NCI-H1105 (cell line): ENCODE measurements around the gene OSBPL10.
"Not testable (repeated sequence)": the region's sequence is repeated elsewhere in the genome, so short reads cannot be mapped to it uniquely, and the experiment has no call there.

Source experiments
- DNase-seq: peaks from one replicate; lab custom pipeline; 2025; lab: John Stamatoyannopoulos, UW

OSBPL10 gene, protein sequence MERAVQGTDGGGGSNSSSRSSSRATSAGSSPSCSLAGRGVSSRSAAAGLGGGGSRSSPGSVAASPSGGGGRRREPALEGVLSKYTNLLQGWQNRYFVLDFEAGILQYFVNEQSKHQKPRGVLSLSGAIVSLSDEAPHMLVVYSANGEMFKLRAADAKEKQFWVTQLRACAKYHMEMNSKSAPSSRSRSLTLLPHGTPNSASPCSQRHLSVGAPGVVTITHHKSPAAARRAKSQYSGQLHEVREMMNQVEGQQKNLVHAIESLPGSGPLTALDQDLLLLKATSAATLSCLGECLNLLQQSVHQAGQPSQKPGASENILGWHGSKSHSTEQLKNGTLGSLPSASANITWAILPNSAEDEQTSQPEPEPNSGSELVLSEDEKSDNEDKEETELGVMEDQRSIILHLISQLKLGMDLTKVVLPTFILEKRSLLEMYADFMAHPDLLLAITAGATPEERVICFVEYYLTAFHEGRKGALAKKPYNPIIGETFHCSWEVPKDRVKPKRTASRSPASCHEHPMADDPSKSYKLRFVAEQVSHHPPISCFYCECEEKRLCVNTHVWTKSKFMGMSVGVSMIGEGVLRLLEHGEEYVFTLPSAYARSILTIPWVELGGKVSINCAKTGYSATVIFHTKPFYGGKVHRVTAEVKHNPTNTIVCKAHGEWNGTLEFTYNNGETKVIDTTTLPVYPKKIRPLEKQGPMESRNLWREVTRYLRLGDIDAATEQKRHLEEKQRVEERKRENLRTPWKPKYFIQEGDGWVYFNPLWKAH

GRCh38 chr3:31981206-31982181 lies at the start of gene OSBPL10, which contains the start of gene ZNF860:
OSBPL10 (minus strand) TSS chr3:31981262; CDS start chr3:31981179, 83 bp downstream.
ZNF860 (plus strand) TSS chr3:31981750; CDS start chr3:31989080, 7,330 bp downstream.
- no peak for DNase-seq

GRCh38 chr3:32026593-32026992 lies 45.5 kb upstream of the OSBPL10 start:
- no peak for DNase-seq

- DNase-seq = no peak
These were observed 41.9 kb upstream of the OSBPL10 start for GRCh38 chr3:32022947-32023346.

- no peak for DNase-seq
These were observed 40.7 kb upstream of the OSBPL10 start for GRCh38 chr3:32021748-32022147.

DNA sequence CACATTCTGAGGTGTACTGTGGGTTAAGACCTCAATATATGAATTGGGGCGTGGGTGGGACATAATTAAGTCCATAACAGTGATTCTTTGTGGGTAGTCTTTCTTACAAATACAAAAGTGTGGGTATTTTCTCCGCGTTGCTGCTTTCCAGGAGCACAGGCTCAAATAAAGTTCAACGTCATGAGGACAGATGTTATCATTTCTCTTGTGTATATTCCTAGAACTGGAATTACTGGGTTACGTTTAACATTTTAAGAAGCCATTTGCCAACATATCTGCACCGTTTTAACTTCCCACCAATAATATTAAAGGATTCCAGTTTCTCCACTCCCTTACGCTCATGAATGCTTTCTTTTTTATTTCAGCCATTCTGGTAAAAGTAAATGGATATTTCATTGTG lies 40.1 kb upstream of the OSBPL10 start:
- no peak for DNase-seq

GRCh38 chr3:32018757-32019564 lies 37.9 kb upstream of the OSBPL10 start:
- no peak for DNase-seq

- no peak for DNase-seq
These were observed 36.2 kb upstream of the OSBPL10 start for GRCh38 chr3:32017286-32017685.

- DNase-seq = not testable (repeated sequence)
These were observed 34.6 kb upstream of the OSBPL10 start for GRCh38 chr3:32015638-32016037.

GRCh38 chr3:32010699-32011098 lies 29.6 kb upstream of the OSBPL10 start:
- not testable (repeated sequence) for DNase-seq

DNA sequence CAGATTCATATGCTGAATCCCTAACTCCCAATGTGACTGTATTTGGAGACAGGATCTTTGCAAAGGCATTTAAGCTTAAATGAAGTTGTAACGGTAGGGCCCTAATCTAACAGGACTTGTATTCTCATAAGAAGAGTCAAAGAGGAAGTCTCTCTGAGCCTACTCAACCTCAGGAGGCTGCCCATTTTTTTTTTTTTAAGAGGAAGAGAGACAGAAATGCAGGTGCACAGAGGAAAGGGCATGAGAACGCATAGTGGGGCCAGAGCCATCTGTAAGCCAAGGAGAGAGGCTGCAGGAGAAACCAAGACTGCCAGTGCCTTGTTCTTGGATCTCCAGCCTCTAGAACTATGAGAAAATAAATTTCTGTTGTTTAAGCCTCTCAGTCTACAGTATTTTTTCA lies 28.9 kb upstream of the OSBPL10 start:
- DNase-seq = no peak

DNA sequence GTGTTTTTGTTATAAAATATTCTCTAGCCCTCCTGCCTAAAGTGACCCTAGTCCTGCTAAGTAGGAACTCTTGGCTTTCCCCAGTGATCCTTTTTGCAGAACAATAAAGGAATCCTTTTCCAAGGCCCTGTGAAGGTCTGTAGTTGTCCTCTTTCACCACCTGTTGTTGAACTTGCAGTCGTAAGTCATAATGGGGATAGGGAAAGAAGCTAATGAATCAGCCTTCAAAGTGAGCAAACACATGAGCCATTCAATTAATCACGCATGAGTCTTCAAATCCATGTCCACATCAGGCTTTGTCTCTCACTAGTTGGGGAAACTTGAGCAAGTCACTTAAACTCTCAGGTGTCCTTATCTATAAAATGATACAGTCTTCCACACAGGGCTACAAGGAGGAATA lies 28.0 kb upstream of the OSBPL10 start:
- DNase-seq = no peak

GRCh38 chr3:32004113-32004765 lies 23.2 kb upstream of the OSBPL10 start:
- DNase-seq = no peak

DNA sequence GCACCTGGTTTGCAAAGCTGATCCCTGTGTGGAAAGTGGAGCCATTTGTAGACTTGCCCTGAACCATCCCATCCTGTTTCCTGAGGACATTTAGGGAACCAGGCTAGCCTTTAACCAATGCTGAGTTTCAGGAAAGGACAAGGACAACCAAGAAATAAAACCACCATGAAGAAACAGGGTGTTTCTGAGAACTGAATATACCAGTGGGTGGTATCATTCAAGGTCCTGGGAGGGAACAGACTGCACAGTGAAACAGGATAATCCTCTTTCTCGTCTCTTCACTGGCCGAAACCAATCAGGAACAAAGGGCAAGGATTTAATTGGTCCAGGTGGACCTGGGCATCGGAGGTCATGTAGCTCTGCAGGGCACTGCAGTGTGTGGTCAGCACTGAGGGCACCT lies 22.3 kb upstream of the OSBPL10 start:
- DNase-seq = no peak

GRCh38 chr3:32002561-32003368 lies 21.7 kb upstream of the OSBPL10 start:
- DNase-seq = no peak

DNA sequence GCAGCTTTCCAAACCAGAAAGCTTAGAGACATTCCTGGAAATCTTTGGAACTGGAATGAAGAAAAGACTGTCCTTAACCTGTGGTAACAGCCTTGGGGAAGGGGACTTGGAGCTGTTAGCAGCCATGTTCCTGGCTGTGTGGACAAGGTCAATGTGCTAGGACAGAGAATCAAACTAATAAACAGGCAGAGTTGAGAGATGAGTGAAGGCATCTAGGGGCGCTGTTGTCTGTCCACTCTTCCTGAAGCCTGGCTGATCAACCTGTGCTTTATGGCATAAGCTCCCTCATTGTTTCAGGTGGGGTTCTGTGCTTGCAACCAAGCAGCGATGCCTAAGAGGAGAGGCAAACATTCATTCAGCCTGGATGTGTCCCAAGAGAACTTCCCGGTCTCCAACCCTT lies 19.8 kb upstream of the OSBPL10 start:
- DNase-seq = no peak

DNA sequence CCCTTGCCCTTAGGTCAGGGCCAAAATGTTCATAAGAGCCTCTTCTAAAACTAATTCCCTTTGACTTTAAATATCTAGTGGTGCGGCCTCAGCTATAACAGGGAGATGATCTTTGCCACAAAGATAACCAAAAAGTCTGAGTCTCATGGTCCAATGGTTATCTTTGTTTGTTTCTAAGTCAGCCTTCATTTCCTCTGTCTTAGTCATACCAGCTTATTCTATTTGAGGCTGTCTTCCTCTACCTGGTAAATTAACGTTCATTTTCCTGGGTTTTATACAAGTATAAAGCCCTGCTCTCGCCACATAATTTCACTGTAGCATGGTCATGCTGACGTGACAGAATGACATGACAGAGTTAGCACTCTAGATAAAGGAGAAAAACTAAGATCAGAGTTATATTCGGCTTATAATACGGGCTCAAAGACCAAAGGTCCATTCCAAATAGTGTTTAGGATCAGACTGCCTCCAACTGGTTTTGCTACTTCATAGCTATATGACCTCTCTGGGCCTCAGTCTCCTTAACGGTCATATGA lies 18.9 kb upstream of the OSBPL10 start:
- no peak for DNase-seq

- no peak for DNase-seq
These were observed 16.4 kb upstream of the OSBPL10 start for GRCh38 chr3:31997500-31997899.

- no peak for DNase-seq
These were observed 15.1 kb upstream of the OSBPL10 start for GRCh38 chr3:31996195-31996594.

GRCh38 chr3:31995026-31995425 lies 14.0 kb upstream of the OSBPL10 start:
- not testable (repeated sequence) for DNase-seq
